ENCODE results near the gene RAPGEF2. TPM values are rescaled to one million over a fixed set of nuclear protein-coding genes. Genes with fewer than 3 reads are reported as not detected.

The RAPGEF2 gene
- total and polyA plus RNA-seq, 9 of the 15 experiments (the other 6 are each of a cell fraction or from before 2014, with no cell fraction given), result 3.1 to 32.6 (median 23.1) TPM

DNA sequence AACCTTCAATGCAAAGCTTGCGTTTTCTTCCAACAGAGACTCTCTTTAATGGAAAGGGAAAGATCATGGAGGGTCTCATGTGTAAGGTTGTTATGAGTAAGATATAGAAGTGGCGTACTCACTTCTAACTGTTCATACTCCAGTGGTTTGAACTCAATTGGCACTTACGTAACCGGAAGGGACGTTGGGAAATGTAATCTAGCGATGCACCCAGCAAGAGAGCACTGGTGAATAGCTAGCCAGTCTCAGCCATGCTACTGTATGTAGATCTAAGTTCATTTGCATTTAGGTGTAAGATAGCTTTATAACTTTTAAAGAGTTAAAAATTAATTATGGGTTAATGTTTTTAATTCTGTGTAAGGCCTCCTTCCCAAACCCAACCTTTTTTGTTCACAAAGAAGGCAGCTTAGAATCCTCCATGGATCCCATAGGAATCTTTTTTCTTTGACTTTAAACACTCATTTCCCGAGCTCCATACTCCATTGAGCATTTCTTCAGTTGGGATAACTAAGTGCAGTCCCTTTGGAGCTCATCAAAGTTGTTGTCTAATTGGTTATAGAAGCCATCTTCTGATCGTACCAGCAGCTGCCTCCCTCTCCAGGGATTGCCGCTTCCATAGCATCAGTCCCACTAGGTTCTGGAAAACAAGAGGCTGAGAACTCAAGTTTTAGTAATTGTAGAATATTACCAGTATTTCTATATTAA is 191.1 kb downstream of the RAPGEF2 start:
- Histone ChIP-seq H3K4me1 (replicated peaks in 1 of 2; ENCODE audit: control insufficient read depth in 2 of 2, insufficient read depth in 2 of 2, low read length in 2 of 2) (no peaks in the 10 kb centered on the region), H3K4me2 (ENCODE audit: insufficient read depth, low read length) (no peak overlapping the region), H3K27ac (ENCODE audit: extremely low read depth, low read depth, low read length) (no peak overlapping the region), H3K27me3 (ENCODE audit: control insufficient read depth in 2 of 2, insufficient read depth in 2 of 2, low read length in 2 of 2) (no peaks in the 10 kb centered on the region), H4K20me1 (replicated peaks; ENCODE audit: control insufficient read depth, insufficient read depth, low read length) (no peaks in the 10 kb centered on the region; the same call in 1 of the 2 replicates), H3K9me3 (replicated peaks; ENCODE audit: control insufficient read depth, insufficient read depth, low read depth, low read length) (no peaks in the 10 kb centered on the region), H3K36me3 (ENCODE audit: control insufficient read depth, insufficient read depth, low read length) (no peaks in the 10 kb centered on the region; the same call in 2 of the 3 replicates), H3K4me3 (no peak overlapping the region), H3K9ac (ENCODE audit: insufficient read depth in 1 of 2, low read depth in 2 of 2, low read length in 2 of 2) (no peak overlapping the region), H3K79me2 (ENCODE audit: control insufficient read depth, insufficient read depth, low read length) (no peaks in the 10 kb centered on the region), H3K9me1 (ENCODE audit: control insufficient read depth, insufficient read depth, low read length) (no peaks in the 10 kb centered on the region), H2AFZ (ENCODE audit: low read depth, low read length) (no peak overlapping the region)
- no peak for ATAC-seq
- 83% methylated on average over 9 of the region's 9 CpGs for WGBS (ENCODE audit: insufficient coverage, low coverage, missing lambda C conversion rate)
- in situ Hi-C loops (cut with MboI), result no loop called here
- peak; percentile 11 for FAIRE-seq
- CTCF ChIA-PET (ENCODE audit: low intra/inter-chr PET ratio), result no interaction called here
- DNase-seq (ENCODE audit: extremely low read depth in 1 of 4, low spot score in 3 of 4), result no peak
- TF ChIP-seq ELF2 (CRISPR knock-in tag; IDR thresholded peaks at IDR 0.05), result no peak
- TF ChIP-seq ARID1B (IDR thresholded peaks at IDR 0.05), result no peak
- TF ChIP-seq SUPT5H (IDR thresholded peaks at IDR 0.05), result no peak
- TF ChIP-seq, protein P1, sequence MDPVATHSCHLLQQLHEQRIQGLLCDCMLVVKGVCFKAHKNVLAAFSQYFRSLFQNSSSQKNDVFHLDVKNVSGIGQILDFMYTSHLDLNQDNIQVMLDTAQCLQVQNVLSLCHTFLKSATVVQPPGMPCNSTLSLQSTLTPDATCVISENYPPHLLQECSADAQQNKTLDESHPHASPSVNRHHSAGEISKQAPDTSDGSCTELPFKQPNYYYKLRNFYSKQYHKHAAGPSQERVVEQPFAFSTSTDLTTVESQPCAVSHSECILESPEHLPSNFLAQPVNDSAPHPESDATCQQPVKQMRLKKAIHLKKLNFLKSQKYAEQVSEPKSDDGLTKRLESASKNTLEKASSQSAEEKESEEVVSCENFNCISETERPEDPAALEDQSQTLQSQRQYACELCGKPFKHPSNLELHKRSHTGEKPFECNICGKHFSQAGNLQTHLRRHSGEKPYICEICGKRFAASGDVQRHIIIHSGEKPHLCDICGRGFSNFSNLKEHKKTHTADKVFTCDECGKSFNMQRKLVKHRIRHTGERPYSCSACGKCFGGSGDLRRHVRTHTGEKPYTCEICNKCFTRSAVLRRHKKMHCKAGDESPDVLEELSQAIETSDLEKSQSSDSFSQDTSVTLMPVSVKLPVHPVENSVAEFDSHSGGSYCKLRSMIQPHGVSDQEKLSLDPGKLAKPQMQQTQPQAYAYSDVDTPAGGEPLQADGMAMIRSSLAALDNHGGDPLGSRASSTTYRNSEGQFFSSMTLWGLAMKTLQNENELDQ (CRISPR knock-in tag; IDR thresholded peaks at IDR 0.05; ENCODE audit: borderline replicate concordance), result no peak
- TF ChIP-seq TBP (optimal IDR thresholded peaks at IDR 0.05; ENCODE audit: low read depth, low read length), result no peak
- TF ChIP-seq, protein P2, sequence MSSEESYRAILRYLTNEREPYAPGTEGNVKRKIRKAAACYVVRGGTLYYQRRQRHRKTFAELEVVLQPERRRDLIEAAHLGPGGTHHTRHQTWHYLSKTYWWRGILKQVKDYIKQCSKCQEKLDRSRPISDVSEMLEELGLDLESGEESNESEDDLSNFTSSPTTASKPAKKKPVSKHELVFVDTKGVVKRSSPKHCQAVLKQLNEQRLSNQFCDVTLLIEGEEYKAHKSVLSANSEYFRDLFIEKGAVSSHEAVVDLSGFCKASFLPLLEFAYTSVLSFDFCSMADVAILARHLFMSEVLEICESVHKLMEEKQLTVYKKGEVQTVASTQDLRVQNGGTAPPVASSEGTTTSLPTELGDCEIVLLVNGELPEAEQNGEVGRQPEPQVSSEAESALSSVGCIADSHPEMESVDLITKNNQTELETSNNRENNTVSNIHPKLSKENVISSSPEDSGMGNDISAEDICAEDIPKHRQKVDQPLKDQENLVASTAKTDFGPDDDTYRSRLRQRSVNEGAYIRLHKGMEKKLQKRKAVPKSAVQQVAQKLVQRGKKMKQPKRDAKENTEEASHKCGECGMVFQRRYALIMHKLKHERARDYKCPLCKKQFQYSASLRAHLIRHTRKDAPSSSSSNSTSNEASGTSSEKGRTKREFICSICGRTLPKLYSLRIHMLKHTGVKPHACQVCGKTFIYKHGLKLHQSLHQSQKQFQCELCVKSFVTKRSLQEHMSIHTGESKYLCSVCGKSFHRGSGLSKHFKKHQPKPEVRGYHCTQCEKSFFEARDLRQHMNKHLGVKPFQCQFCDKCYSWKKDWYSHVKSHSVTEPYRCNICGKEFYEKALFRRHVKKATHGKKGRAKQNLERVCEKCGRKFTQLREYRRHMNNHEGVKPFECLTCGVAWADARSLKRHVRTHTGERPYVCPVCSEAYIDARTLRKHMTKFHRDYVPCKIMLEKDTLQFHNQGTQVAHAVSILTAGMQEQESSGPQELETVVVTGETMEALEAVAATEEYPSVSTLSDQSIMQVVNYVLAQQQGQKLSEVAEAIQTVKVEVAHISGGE (CRISPR knock-in tag; IDR thresholded peaks at IDR 0.05), result no peak
- no peak for TF ChIP-seq BMI1 (IDR thresholded peaks at IDR 0.05; ENCODE audit: low read length)
- TF ChIP-seq TGIF2 (CRISPR knock-in tag; IDR thresholded peaks at IDR 0.05), result no peak
- TF ChIP-seq ZNF12 (CRISPR knock-in tag; IDR thresholded peaks at IDR 0.05), result no peak
- TF ChIP-seq, protein P3, sequence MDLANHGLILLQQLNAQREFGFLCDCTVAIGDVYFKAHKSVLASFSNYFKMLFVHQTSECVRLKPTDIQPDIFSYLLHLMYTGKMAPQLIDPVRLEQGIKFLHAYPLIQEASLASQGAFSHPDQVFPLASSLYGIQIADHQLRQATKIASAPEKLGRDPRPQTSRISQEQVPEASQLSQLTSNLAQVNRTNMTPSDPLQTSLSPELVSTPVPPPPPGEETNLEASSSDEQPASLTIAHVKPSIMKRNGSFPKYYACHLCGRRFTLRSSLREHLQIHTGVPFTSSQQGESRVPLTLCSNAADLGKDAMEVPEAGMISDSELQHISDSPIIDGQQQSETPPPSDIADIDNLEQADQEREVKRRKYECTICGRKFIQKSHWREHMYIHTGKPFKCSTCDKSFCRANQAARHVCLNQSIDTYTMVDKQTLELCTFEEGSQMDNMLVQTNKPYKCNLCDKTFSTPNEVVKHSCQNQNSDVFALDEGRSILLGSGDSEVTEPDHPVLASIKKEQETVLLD (IDR thresholded peaks at IDR 0.05), result no peak
- TF ChIP-seq GTF2E2 (tag; IDR thresholded peaks at IDR 0.05), result no peak
- TF ChIP-seq ZNF133 (CRISPR knock-in tag; IDR thresholded peaks at IDR 0.05), result no peak
- TF ChIP-seq DDX20 (tag; IDR thresholded peaks at IDR 0.05; ENCODE audit: low read depth), result no peak
- no peak for TF ChIP-seq ARNT (IDR thresholded peaks at IDR 0.05)
- intact Hi-C loops (cut with micrococcal nuclease), result no loop called here
- POLR2A ChIA-PET, result interaction anchor here (0.6 to 1.8 kb wide), 3 partner anchors 9 to 1046 kb away, joined by 3 to 6 read pairs (median 3); no protein-coding TSS in a partner anchor
- BruUV-seq (replicated peaks), result no TSS peak
